Measurements from ENCODE around the gene STK11IP. TPM values are rescaled to one million over a fixed set of nuclear protein-coding genes. Genes with fewer than 3 reads are reported as not detected.

The STK11IP gene
- total and polyA plus RNA-seq, 8 donors: 24.5 to 36.6 (median 29.2) TPM

GRCh38 chr2:219571311-219572236 lies 26.1 kb upstream of the STK11IP start, which contains the start of gene OBSL1:
Gene OBSL1, minus strand, starts transcription at chr2:219571539. Its CDS starts 307 bp downstream, at chr2:219571232.
- peaks cover 0 to 51% of the 10 kb centered on the region in 2 donors for H3K27me3 ChIP-seq
- H3K9me3 ChIP-seq: no peaks in the 10 kb centered on the region
- intact Hi-C loops (cut with DNase I): no loop called here
- H3K4me1 ChIP-seq: peaks cover 0 to 17% of the 10 kb centered on the region in 2 donors
- peak within 1 kb of the TSS; percentile 47 to 54 for H3K4me3 ChIP-seq
- DNase-seq (peak; percentile 75 to 87 (median 82)), ATAC-seq (peak; percentile 80)
- H3K27ac ChIP-seq: peak within 1 kb of the TSS; percentile 58 to 79
- peaks cover 0 to 3% of the 10 kb centered on the region in 2 donors for H3K36me3 ChIP-seq
- TF ChIP-seq, protein P1, sequence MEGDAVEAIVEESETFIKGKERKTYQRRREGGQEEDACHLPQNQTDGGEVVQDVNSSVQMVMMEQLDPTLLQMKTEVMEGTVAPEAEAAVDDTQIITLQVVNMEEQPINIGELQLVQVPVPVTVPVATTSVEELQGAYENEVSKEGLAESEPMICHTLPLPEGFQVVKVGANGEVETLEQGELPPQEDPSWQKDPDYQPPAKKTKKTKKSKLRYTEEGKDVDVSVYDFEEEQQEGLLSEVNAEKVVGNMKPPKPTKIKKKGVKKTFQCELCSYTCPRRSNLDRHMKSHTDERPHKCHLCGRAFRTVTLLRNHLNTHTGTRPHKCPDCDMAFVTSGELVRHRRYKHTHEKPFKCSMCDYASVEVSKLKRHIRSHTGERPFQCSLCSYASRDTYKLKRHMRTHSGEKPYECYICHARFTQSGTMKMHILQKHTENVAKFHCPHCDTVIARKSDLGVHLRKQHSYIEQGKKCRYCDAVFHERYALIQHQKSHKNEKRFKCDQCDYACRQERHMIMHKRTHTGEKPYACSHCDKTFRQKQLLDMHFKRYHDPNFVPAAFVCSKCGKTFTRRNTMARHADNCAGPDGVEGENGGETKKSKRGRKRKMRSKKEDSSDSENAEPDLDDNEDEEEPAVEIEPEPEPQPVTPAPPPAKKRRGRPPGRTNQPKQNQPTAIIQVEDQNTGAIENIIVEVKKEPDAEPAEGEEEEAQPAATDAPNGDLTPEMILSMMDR (IDR thresholded peaks at IDR 0.05): no peak

DNA sequence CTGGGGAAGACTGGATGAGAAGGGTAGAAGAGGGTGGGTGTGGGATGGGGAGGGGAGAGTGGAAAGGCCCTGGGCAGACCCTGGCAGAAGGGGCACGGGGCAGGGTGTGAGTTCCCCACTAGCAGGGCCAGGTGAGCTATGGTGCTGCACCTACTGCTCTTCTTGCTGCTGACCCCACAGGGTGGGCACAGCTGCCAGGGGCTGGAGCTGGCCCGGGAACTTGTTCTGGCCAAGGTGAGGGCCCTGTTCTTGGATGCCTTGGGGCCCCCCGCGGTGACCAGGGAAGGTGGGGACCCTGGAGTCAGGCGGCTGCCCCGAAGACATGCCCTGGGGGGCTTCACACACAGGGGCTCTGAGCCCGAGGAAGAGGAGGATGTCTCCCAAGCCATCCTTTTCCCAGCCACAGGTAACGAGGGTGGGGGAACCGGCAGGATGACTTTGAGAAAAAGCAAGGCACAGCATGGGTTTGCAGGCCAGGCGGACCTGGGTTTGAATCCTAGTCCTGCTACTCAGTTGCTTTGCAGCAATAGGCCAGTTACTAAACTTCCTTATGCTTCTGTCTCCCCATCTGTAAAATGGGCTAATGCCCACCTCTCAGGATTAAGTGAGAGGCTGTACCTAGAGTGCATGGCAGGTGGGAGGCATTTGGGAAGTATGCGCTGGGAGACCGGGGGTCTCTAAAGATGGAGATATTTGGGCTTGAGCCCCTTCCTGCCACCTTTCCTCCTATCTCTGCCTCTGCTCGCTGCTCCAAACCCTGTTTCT lies 25.2 kb upstream of the STK11IP start, which contains the start of gene INHA:
TSS of gene INHA (plus strand) at position 74 of the 765 bp plus-strand sequence. CDS start at position 139, 65 bp downstream.
- peaks cover 0 to 17% of the 10 kb centered on the region in 2 donors for H3K4me1 ChIP-seq
- ATAC-seq (no peak), DNase-seq (no peak)
- no peaks in the 10 kb centered on the region for H3K9me3 ChIP-seq
- peak within 1 kb of the TSS; percentile 47 to 54 for H3K4me3 ChIP-seq
- intact Hi-C loops (cut with DNase I): no loop called here
- H3K27me3 ChIP-seq: peaks cover 0 to 57% of the 10 kb centered on the region in 2 donors
- TF ChIP-seq, protein P1 (IDR thresholded peaks at IDR 0.05): no peak
- peak within 1 kb of the TSS; percentile 58 to 79 for H3K27ac ChIP-seq
- H3K36me3 ChIP-seq: no peaks in the 10 kb centered on the region

GRCh38 chr2:219573166-219573565 lies 24.5 kb upstream of the STK11IP start:
- ATAC-seq (no peak), DNase-seq (no peak)
- Histone ChIP-seq H3K4me3 (no peak overlapping the region), H3K9me3 (no peaks in the 10 kb centered on the region), H3K27ac (no peak overlapping the region), H3K27me3 (peaks cover 0 to 61% of the 10 kb centered on the region in 2 donors), H3K36me3 (no peaks in the 10 kb centered on the region), H3K4me1 (peaks cover 0 to 17% of the 10 kb centered on the region in 2 donors)
- TF ChIP-seq, protein P1 (IDR thresholded peaks at IDR 0.05): no peak
- intact Hi-C loops (cut with DNase I): no loop called here

DNA sequence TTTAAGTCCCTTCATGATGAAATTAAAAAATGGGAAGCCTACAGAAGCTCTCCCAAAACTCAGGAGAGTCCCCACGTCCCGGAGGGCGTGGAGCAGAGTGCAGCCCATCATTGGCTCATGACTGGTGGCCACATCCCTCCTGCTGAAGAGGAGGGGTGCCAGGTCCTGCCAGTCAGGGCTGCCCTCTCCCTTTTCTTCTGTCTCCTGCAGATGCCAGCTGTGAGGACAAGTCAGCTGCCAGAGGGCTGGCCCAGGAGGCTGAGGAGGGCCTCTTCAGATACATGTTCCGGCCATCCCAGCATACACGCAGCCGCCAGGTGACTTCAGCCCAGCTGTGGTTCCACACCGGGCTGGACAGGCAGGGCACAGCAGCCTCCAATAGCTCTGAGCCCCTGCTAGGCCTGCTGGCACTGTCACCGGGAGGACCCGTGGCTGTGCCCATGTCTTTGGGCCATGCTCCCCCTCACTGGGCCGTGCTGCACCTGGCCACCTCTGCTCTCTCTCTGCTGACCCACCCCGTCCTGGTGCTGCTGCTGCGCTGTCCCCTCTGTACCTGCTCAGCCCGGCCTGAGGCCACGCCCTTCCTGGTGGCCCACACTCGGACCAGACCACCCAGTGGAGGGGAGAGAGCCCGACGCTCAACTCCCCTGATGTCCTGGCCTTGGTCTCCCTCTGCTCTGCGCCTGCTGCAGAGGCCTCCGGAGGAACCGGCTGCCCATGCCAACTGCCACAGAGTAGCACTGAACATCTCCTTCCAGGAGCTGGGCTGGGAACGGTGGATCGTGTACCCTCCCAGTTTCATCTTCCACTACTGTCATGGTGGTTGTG lies 23.0 kb upstream of the STK11IP start:
- Histone ChIP-seq H3K4me1 (peaks cover 0 to 17% of the 10 kb centered on the region in 2 donors), H3K27ac (no peak overlapping the region), H3K36me3 (no peaks in the 10 kb centered on the region), H3K27me3 (peaks cover 0 to 54% of the 10 kb centered on the region in 2 donors), H3K4me3 (no peak overlapping the region), H3K9me3 (no peaks in the 10 kb centered on the region)
- intact Hi-C loops (cut with DNase I): no loop called here
- no peak for DNase-seq
- TF ChIP-seq, protein P1 (IDR thresholded peaks at IDR 0.05): no peak
- ATAC-seq: no peak

Measured in left lung (tissue), 10 donors.